Skeletal muscle tissue (tissue), 4 donors: ENCODE measurements around the gene PSEN1. TPM values are rescaled to one million over a fixed set of nuclear protein-coding genes. Genes with fewer than 3 reads are reported as not detected.

Experiments used
- H3K27ac ChIP-seq: one replicate; pipeline ENCODE4 v1.7.0; 2013; ENCODE audit warnings: mild to moderate bottlenecking, low read depth, low read length, inconsistent platforms
- H3K27me3 ChIP-seq, 3 donors: one replicate each; pipeline ENCODE4 v1.7.0; 2013; ENCODE audit warnings: low read length in 3 of 3; ENCODE audit not compliant: control insufficient read depth in 3 of 3, insufficient read depth in 3 of 3
- H3K36me3 ChIP-seq, 3 donors: one replicate each; pipeline ENCODE4 v1.7.0; 2013; ENCODE audit warnings: low read length in 3 of 3; ENCODE audit not compliant: control insufficient read depth in 3 of 3, insufficient read depth in 3 of 3
- H3K4me1 ChIP-seq, 3 donors: one replicate each; pipeline ENCODE4 v1.7.0; 2013; ENCODE audit warnings: low read length in 3 of 3, mild to moderate bottlenecking in 3 of 3; ENCODE audit not compliant: control insufficient read depth in 3 of 3, insufficient read depth in 3 of 3
- H3K4me3 ChIP-seq, 3 donors: one replicate each; pipeline ENCODE4 v1.7.0; 2013; ENCODE audit warnings: low read length in 3 of 3
- H3K9ac ChIP-seq, 3 donors: one replicate each; pipeline ENCODE4 v1.7.0; 2013; ENCODE audit warnings: low read length in 3 of 3, mild to moderate bottlenecking in 3 of 3, moderate library complexity in 2 of 3, low read depth in 1 of 3
- H3K9me3 ChIP-seq, 3 donors: one replicate each; pipeline ENCODE4 v1.7.0; 2013; ENCODE audit warnings: low read length in 3 of 3; ENCODE audit not compliant: control insufficient read depth in 3 of 3
- total RNA-seq: library from RNA; depleted of rRNA; stranded (reverse); fragments of >200 nt; gene quantifications from one replicate; pipeline ENCODE4 v1.2.3, GENCODE V29; 2014
- donor health status: Osteomylitis.

The PSEN1 gene
- total RNA-seq, 1 donor from 2014 or later, result 35.0 TPM

DNA sequence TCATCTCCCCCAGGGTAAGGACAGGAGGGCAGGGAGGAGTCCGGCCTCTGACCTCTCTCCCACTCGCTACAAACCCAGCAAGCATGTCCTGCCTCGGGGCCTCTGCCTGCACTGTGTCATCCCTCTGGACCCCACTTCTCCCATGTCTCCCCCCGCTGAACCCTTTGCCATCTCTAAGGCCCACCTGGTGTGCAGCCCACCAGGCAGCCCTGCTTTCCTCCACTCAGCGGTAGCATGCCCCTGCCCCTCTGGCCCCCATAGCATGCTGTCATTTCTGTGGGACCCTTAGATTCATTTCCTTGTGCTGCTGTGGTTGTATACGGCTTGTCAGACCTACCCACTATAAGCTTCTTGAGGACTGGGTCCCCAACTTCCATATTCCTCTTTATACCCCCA lies 118.7 kb downstream of the PSEN1 start:
- H3K36me3 ChIP-seq, result no peaks in the 10 kb centered on the region

DNA sequence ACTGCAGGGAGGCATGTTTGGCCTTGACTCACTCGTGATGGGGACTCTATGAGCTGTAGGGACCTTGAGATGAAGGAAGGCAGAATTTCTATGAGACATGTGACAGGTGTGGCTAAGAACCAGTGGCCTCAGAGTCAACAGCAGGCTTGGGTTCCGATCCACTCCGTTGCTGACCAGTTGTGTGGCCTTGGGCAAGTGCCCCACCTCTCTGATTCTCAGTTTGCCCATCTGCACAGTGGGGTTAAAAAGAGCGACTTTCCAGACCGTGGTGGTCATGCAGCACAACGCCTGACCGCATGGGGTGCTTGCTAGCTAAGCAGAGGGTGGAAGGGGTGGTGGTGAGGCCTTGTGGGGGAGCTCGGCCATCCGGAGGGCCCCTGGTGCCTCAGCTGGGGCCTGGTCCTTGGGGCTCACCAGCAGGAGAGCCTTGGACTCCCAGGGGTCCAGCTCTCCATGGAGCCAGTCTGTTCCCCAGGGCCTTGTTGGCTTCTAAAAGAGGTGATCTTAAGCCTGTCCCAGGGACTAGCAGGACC lies 119.5 kb downstream of the PSEN1 start:
- Histone ChIP-seq H3K9ac (no peak overlapping the region), H3K27ac (no peak overlapping the region), H3K27me3 (no peaks in the 10 kb centered on the region), H3K4me1 (no peaks in the 10 kb centered on the region), H3K9me3 (no peaks in the 10 kb centered on the region), H3K4me3 (no peak overlapping the region), H3K36me3 (no peaks in the 10 kb centered on the region)

More for the DNA sequence above, 118.7 kb downstream of the PSEN1 start:
- H3K4me1 ChIP-seq, result no peaks in the 10 kb centered on the region
- no peaks in the 10 kb centered on the region for H3K9me3 ChIP-seq
- no peaks in the 10 kb centered on the region for H3K27me3 ChIP-seq
- no peak overlapping the region for H3K4me3 ChIP-seq
- H3K9ac ChIP-seq, result no peak overlapping the region
- no peak overlapping the region for H3K27ac ChIP-seq

DNA sequence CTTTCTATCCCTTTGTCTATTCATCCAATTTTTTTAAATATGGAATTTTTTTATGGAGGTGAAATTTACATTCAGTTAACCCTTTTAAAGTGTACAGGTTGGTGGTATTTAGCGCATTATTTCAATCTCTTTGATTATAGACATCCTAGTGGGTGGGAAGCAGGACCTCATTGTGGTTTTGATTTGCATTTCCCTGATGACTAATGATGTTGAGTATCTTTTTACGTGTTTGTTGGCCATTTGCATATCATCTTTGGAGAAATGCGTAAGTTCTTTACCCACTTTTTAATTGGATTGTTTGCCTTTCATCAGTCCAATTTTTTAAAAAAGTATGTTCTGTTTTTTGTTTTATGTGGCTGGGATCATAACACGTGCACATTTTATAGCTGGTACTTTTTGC lies 121.8 kb downstream of the PSEN1 start:
- no peaks in the 10 kb centered on the region for H3K27me3 ChIP-seq
- H3K9me3 ChIP-seq, result no peaks in the 10 kb centered on the region
- no peaks in the 10 kb centered on the region for H3K36me3 ChIP-seq
- H3K27ac ChIP-seq, result no peak overlapping the region
- no peak overlapping the region for H3K9ac ChIP-seq
- no peak overlapping the region for H3K4me3 ChIP-seq
- H3K4me1 ChIP-seq, result no peaks in the 10 kb centered on the region

- H3K27ac ChIP-seq, result no peak overlapping the region
- no peaks in the 10 kb centered on the region for H3K9me3 ChIP-seq
- H3K36me3 ChIP-seq, result no peaks in the 10 kb centered on the region
- H3K4me1 ChIP-seq, result no peaks in the 10 kb centered on the region
- no peaks in the 10 kb centered on the region for H3K27me3 ChIP-seq
- H3K9ac ChIP-seq, result no peak overlapping the region
- H3K4me3 ChIP-seq, result no peak overlapping the region
These were observed 122.7 kb downstream of the PSEN1 start for GRCh38 chr14:73258845-73259611.

GRCh38 chr14:73259837-73260236 lies 123.5 kb downstream of the PSEN1 start:
- Histone ChIP-seq H3K4me1 (no peaks in the 10 kb centered on the region), H3K27me3 (no peaks in the 10 kb centered on the region), H3K36me3 (no peaks in the 10 kb centered on the region), H3K9me3 (no peaks in the 10 kb centered on the region), H3K4me3 (no peak overlapping the region), H3K27ac (no peak overlapping the region), H3K9ac (no peak overlapping the region)

DNA sequence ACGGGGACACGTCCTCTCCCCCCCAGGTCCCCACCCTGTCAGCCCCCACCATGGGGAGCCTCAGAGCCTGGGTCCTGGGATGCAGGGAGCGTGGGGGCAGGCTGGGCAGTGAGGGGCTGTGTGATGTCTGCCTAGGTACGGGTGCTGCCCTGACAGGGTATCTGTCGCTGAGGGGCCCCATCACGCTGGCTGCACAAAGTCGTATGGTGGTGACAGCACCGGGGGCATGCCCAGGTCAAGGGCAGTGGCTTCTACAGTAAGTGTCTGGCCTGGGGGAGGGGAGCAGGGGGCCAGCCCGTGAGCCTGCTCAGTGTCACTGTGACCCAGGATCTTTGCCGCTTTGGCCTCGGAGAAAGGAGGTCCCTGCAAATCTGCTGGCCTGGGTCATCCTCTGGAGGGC lies 124.3 kb downstream of the PSEN1 start:
- Histone ChIP-seq H3K9me3 (no peaks in the 10 kb centered on the region), H3K36me3 (no peaks in the 10 kb centered on the region), H3K4me3 (no peak overlapping the region), H3K4me1 (no peaks in the 10 kb centered on the region), H3K27me3 (no peaks in the 10 kb centered on the region), H3K27ac (no peak overlapping the region), H3K9ac (no peak overlapping the region)

GRCh38 chr14:73261075-73261474 lies 124.8 kb downstream of the PSEN1 start:
- no peaks in the 10 kb centered on the region for H3K27me3 ChIP-seq
- H3K36me3 ChIP-seq, result no peaks in the 10 kb centered on the region

DNA sequence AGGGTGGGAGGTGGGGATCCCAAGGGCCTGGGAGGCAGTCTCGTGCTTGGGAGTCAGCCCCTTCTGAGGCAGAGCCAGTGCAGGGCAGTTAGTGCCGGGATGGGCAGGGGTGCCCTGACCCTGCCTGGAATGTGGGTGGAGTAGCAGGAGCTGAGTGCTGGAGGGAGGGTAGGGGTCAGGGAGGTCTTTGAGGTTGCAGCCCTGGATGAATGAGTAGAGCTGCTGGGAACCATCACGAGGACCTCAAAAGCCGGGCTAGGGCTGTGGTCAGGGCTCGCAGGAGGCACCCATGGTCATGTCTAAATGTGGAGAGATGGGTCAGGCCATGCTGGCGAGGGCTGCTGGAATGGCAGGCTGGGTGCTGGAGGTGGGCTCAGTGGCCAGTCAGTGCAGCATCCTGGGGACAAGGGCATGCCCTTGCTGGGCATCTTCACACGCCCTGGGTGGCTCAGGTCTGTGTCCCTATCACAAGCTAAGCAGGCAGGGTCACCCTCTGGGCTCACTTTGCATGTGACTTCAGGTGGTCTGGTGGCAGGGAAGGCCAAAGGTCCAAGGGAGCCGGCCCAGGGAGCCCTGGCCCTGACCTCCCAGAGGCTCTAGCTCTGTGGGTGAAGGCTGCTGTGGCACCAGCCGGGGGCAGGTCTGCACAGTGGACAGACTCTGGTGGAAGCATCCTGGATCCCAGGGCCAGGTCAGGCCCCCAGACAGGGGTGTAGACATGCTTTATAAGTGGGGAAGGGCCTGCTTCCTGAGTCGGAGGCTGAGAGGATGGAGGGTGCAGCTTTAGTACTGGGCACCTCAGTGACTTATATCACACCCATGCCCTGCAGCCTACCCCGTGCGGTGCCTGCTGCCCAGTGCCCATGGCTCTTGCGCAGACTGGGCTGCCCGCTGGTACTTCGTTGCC lies 125.5 kb downstream of the PSEN1 start:
- no peak overlapping the region for H3K27ac ChIP-seq
- H3K4me3 ChIP-seq, result no peak overlapping the region
- no peak overlapping the region for H3K9ac ChIP-seq
- H3K27me3 ChIP-seq, result no peaks in the 10 kb centered on the region
- H3K4me1 ChIP-seq, result no peaks in the 10 kb centered on the region
- no peaks in the 10 kb centered on the region for H3K9me3 ChIP-seq
- no peaks in the 10 kb centered on the region for H3K36me3 ChIP-seq

More at GRCh38 chr14:73261075-73261474, 124.8 kb downstream of the PSEN1 start:
- no peak overlapping the region for H3K4me3 ChIP-seq
- no peak overlapping the region for H3K9ac ChIP-seq
- no peaks in the 10 kb centered on the region for H3K4me1 ChIP-seq
- no peaks in the 10 kb centered on the region for H3K9me3 ChIP-seq
- H3K27ac ChIP-seq, result no peak overlapping the region

GRCh38 chr14:73262427-73263183 lies 126.3 kb downstream of the PSEN1 start:
- Histone ChIP-seq H3K4me1 (no peaks in the 10 kb centered on the region), H3K9me3 (no peaks in the 10 kb centered on the region), H3K9ac (no peak overlapping the region), H3K27me3 (no peaks in the 10 kb centered on the region), H3K4me3 (no peak overlapping the region), H3K27ac (no peak overlapping the region), H3K36me3 (no peaks in the 10 kb centered on the region)
